Motor neuron (in vitro differentiated cells): ENCODE measurements around the gene CDK15. TPM values are rescaled to one million over a fixed set of nuclear protein-coding genes. Genes with fewer than 3 reads are reported as not detected.

Experiments
- total RNA-seq, 8 experiments: library from RNA; unstranded; fragments of 300-600 nt; gene quantifications; 2 replicates each; pipeline versions ENCODE4 v1.2.3 to v1.2.4, GENCODE V29; 2022

The CDK15 gene
- total RNA-seq, 8 experiments from 2014 or later, result 0.05 to 2.3 (median 0.24) TPM

Other genes starting within 250 kb of the CDK15 start
- gene TMEM237, start 163.0 kb upstream of the CDK15 start, total RNA-seq, result 10 to 100 TPM; 14.8 to 44.9 (median 24.4) TPM
- gene MPP4, start 107.9 kb upstream of the CDK15 start, total RNA-seq, result 1 to 10 TPM in 1 of 8 experiments, under 1 TPM in 5, not detected in 2; 0.08 to 1.4 (median 0.33) TPM
- gene ALS2, start 25.6 kb upstream of the CDK15 start, total RNA-seq, result 10 to 100 TPM; 17.3 to 32.9 (median 21.8) TPM
- 100 to 1,000 TPM in 1 of 8 experiments, 10 to 100 TPM in 4, 1 to 10 TPM in 3; 1.6 to 105 (median 28.4) TPM for gene FZD7, start 227.3 kb downstream of the CDK15 start, total RNA-seq